Neural progenitor cell (in vitro differentiated cells): ENCODE results near the gene APBB1. TPM values are rescaled to one million over a fixed set of nuclear protein-coding genes. Genes with fewer than 3 reads are reported as not detected.

Source experiments
- DNase-seq: peaks from one replicate; pipeline ENCODE4 v3.0.0-alpha.2; 2016; ENCODE audit warnings: low spot score
- H2AFZ ChIP-seq: fragments of 200-600 bp; sonication (generic); replicated peaks from 2 replicates; pipeline ENCODE4 v1.6.1; 2016; ENCODE audit warnings: antibody characterized with exemption
- H3F3A ChIP-seq: fragments of 200-600 bp; sonication (generic); 2 replicates; pipeline ENCODE4 v1.6.1; 2016; ENCODE audit warnings: antibody characterized with exemption, low read depth
- H3K27ac ChIP-seq: fragments of 200-600 bp; sonication (generic); 2 replicates; pipeline ENCODE4 v1.5.1; 2016; ENCODE audit warnings: mild to moderate bottlenecking
- H3K27me3 ChIP-seq: fragments of 200-600 bp; sonication (generic); 2 replicates; pipeline ENCODE4 v1.6.1; 2016; ENCODE audit warnings: mild to moderate bottlenecking, moderate library complexity
- H3K36me3 ChIP-seq: fragments of 200-600 bp; sonication (generic); 2 replicates; pipeline ENCODE4 v1.5.1; 2016
- H3K4me1 ChIP-seq: fragments of 200-600 bp; sonication (generic); 2 replicates; pipeline ENCODE4 v1.6.1; 2016; ENCODE audit warnings: mixed run types
- H3K4me2 ChIP-seq: fragments of 200-600 bp; sonication (generic); 2 replicates; pipeline ENCODE4 v1.6.1; 2016
- H3K4me3 ChIP-seq: fragments of 200-600 bp; sonication (generic); 2 replicates; pipeline ENCODE4 v1.5.1; 2016
- H3K79me2 ChIP-seq: fragments of 200-600 bp; sonication (generic); 2 replicates; pipeline ENCODE4 v1.6.1; 2016; ENCODE audit warnings: low read depth
- H3K9ac ChIP-seq: fragments of 200-600 bp; sonication (generic); 2 replicates; pipeline ENCODE4 v1.6.1; 2016
- H3K9me3 ChIP-seq: fragments of 200-600 bp; sonication (generic); 2 replicates; pipeline ENCODE4 v1.5.1; 2016; ENCODE audit warnings: low read depth
- H4K20me1 ChIP-seq: fragments of 200-600 bp; sonication (generic); 2 replicates; pipeline ENCODE4 v1.6.1; 2016; ENCODE audit warnings: low read depth
- H3K27ac Mint-ChIP-seq: 3 replicates; pipeline ENCODE4 v1.8.0; 2021; ENCODE audit warnings: mixed read lengths
- H3K27me3 Mint-ChIP-seq: 2 replicates; pipeline ENCODE4 v1.8.0; 2022; ENCODE audit warnings: low read depth, mild to moderate bottlenecking, inconsistent platforms, moderate library complexity, mixed read lengths; ENCODE audit not compliant: insufficient read depth
- H3K36me3 Mint-ChIP-seq: 3 replicates; pipeline ENCODE4 v1.8.0; 2021; ENCODE audit warnings: mixed read lengths
- H3K4me1 Mint-ChIP-seq: 3 replicates; pipeline ENCODE4 v1.8.0; 2021; ENCODE audit warnings: mixed read lengths
- H3K4me3 Mint-ChIP-seq: 3 replicates; pipeline ENCODE4 v1.8.0; 2021; ENCODE audit warnings: mild to moderate bottlenecking, moderate library complexity, mixed read lengths
- H3K9me3 Mint-ChIP-seq: 3 replicates; pipeline ENCODE4 v1.8.0; 2020; ENCODE audit warnings: mixed read lengths
- EZH2 ChIP-seq: fragments of 200-600 bp; sonication (generic); IDR thresholded peaks from 2 replicates; pipeline ENCODE4 v1.6.1; 2017; ENCODE audit warnings: antibody characterized with exemption, mild to moderate bottlenecking, moderate library complexity
- EZH2phosphoT487 ChIP-seq: fragments of 200-600 bp; sonication (generic); IDR thresholded peaks from 2 replicates; pipeline ENCODE4 v1.6.1; 2017; ENCODE audit warnings: antibody characterized with exemption
- total RNA-seq: library from RNA; depleted of rRNA; stranded (reverse); fragments of >200 nt; gene quantifications from 2 replicates; pipeline ENCODE4 v1.2.3, GENCODE V29; 2015; ENCODE audit warnings: low replicate concordance
- TF ChIP-seq, protein P1 (sequence below): fragments of 200-600 bp; sonication (generic); IDR thresholded peaks from 2 replicates; pipeline ENCODE4 v1.5.1; 2017; ENCODE audit warnings: antibody characterized with exemption, mild to moderate bottlenecking

The APBB1 gene
- total RNA-seq, 1 donor from 2014 or later: 38.5 TPM

DNA sequence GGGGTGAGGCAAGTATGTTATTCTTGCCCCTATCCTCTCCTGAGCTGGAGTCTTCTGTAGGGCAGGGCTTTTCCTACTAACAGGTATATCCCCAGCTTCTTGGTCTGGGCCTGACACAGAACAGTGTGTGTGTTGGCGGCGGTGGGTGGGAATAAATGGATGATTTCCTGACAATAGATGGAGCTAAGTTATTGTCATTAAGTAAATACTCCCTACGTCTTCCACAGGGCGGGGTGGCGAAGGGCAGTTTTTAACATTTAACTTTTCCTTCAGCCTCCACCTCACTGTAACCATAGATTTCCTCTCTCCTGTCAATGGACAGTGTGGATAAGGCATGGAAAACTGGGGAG, 40.3 kb downstream of the APBB1 start:
- Histone ChIP-seq H3K27me3 (no peaks in the 10 kb centered on the region), H2AFZ (no peak overlapping the region), H3F3A (no peaks in the 10 kb centered on the region), H3K4me3 (no peak overlapping the region), H3K4me1 (no peaks in the 10 kb centered on the region), H3K9ac (no peak overlapping the region), H4K20me1 (no peaks in the 10 kb centered on the region), H3K36me3 (no peaks in the 10 kb centered on the region), H3K4me2 (no peak overlapping the region), H3K79me2 (no peaks in the 10 kb centered on the region), H3K9me3 (no peaks in the 10 kb centered on the region), H3K27ac (no peak overlapping the region)
- Mint-ChIP-seq H3K27ac (no peak overlapping the region), H3K9me3 (no peaks in the 10 kb centered on the region), H3K27me3 (peaks cover 8% of the 10 kb centered on the region), H3K36me3 (no peaks in the 10 kb centered on the region), H3K4me1 (no peaks in the 10 kb centered on the region), H3K4me3 (no peak overlapping the region)
- TF ChIP-seq, protein P1, sequence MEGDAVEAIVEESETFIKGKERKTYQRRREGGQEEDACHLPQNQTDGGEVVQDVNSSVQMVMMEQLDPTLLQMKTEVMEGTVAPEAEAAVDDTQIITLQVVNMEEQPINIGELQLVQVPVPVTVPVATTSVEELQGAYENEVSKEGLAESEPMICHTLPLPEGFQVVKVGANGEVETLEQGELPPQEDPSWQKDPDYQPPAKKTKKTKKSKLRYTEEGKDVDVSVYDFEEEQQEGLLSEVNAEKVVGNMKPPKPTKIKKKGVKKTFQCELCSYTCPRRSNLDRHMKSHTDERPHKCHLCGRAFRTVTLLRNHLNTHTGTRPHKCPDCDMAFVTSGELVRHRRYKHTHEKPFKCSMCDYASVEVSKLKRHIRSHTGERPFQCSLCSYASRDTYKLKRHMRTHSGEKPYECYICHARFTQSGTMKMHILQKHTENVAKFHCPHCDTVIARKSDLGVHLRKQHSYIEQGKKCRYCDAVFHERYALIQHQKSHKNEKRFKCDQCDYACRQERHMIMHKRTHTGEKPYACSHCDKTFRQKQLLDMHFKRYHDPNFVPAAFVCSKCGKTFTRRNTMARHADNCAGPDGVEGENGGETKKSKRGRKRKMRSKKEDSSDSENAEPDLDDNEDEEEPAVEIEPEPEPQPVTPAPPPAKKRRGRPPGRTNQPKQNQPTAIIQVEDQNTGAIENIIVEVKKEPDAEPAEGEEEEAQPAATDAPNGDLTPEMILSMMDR: no peak
- no peak for TF ChIP-seq EZH2phosphoT487
- no peak for TF ChIP-seq EZH2
- DNase-seq: no peak

DNA sequence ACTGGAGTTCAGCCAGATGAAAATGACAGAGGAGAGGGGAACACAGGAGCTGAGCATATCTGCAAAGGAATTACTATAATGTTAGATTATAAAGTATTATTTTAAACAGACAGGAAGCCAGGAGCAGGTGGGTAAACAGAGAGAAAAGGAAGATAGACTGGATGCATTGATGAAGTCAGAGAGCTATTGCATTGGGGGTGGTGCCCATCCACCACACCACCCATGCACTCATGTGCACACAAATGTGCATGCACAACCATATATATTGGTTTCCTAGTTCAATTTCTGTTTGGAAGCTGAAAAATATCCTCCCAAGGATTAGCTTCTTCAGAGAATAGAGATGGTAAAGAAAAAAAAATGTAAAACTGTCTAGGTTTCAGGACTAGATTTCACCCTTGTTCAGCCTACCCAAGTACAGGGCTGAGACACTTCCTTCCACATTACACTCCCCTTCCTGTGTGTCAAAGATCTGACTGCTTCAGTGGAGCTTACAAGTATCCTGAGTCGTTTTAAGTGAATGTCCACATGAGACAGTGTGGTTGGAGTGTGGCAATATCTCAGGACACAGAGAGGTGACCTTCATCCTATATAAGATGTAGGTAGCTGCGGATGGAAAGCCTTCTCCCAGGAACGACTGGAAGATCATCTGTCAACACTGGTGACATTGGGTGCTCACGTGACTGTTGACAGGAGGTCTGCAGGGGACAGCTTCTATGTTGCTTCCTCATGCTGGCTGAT, 40.8 kb downstream of the APBB1 start:
- Histone ChIP-seq H3K4me3 (no peak overlapping the region), H3K27me3 (no peaks in the 10 kb centered on the region), H3K36me3 (no peaks in the 10 kb centered on the region), H3K4me1 (no peaks in the 10 kb centered on the region), H3F3A (no peaks in the 10 kb centered on the region), H3K27ac (no peak overlapping the region), H4K20me1 (no peaks in the 10 kb centered on the region), H3K79me2 (no peaks in the 10 kb centered on the region), H3K9ac (no peak overlapping the region), H3K9me3 (no peaks in the 10 kb centered on the region), H3K4me2 (no peak overlapping the region), H2AFZ (no peak overlapping the region)
- TF ChIP-seq, protein P1: no peak
- TF ChIP-seq EZH2 (no peak), EZH2phosphoT487 (no peak)
- no peaks in the 10 kb centered on the region for H3K36me3 Mint-ChIP-seq
- H3K4me3 Mint-ChIP-seq: no peak overlapping the region
- DNase-seq: no peak
- H3K4me1 Mint-ChIP-seq: no peaks in the 10 kb centered on the region
- H3K27ac Mint-ChIP-seq: no peak overlapping the region
- H3K9me3 Mint-ChIP-seq: no peaks in the 10 kb centered on the region
- peaks cover 8% of the 10 kb centered on the region for H3K27me3 Mint-ChIP-seq

DNA sequence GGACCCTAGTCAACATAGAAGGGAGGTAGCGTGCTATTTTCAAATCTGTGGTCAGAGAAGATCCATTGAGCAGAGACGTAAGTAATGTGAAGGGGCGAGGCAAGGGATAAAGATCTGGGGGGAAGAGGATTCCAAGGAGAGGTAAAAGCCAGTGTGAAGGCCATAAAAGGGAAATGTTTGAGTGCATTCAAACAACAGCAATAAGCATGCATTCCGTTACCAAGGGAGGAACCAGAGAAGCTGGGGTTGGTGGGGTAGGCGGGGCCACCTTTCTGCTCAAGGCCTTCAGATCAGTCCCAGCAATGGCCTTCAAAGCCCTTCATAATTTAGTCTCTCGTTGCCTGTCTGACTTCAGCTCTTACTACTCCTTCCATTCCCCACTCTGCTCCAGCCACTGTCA, 47.1 kb downstream of the APBB1 start:
- H3K9me3 Mint-ChIP-seq: no peaks in the 10 kb centered on the region
- DNase-seq: no peak
- Histone ChIP-seq H3K79me2 (no peaks in the 10 kb centered on the region), H3K4me2 (no peak overlapping the region), H3K9me3 (no peaks in the 10 kb centered on the region), H3F3A (no peaks in the 10 kb centered on the region), H3K27ac (no peak overlapping the region), H4K20me1 (no peaks in the 10 kb centered on the region), H3K36me3 (no peaks in the 10 kb centered on the region), H3K4me1 (peaks cover 7% of the 10 kb centered on the region), H2AFZ (no peak overlapping the region), H3K9ac (no peak overlapping the region), H3K4me3 (no peak overlapping the region), H3K27me3 (no peaks in the 10 kb centered on the region)
- peaks cover 3% of the 10 kb centered on the region for H3K27me3 Mint-ChIP-seq
- H3K4me3 Mint-ChIP-seq: no peak overlapping the region
- H3K36me3 Mint-ChIP-seq: no peaks in the 10 kb centered on the region
- H3K27ac Mint-ChIP-seq: no peak overlapping the region
- H3K4me1 Mint-ChIP-seq: no peaks in the 10 kb centered on the region
- TF ChIP-seq, protein P1: no peak
- TF ChIP-seq EZH2phosphoT487: no peak
- no peak for TF ChIP-seq EZH2
